ENCODE data around the gene ZBTB34.

The ZBTB34 gene

GRCh38 chr9:126847051-126847450 is 13.4 kb upstream of the ZBTB34 start:
- H3K9me3 ChIP-seq (ENCODE audit: control insufficient read depth, low read depth, low read length): no peaks in the 10 kb centered on the region
- no peaks in the 10 kb centered on the region for H3K4me1 ChIP-seq (ENCODE audit: control insufficient read depth, low read depth, low read length)
- no peak overlapping the region for H3K4me3 ChIP-seq (ENCODE audit: low read length)
- no peak overlapping the region for H3K9ac ChIP-seq (ENCODE audit: low read length)
- H3K27me3 ChIP-seq (ENCODE audit: control insufficient read depth, insufficient read depth, low read length): no peaks in the 10 kb centered on the region
- no peaks in the 10 kb centered on the region for H3K36me3 ChIP-seq (ENCODE audit: control insufficient read depth, low read depth, low read length)
- no peak overlapping the region for H3K27ac ChIP-seq (ENCODE audit: low read length)

GRCh38 chr9:126849591-126850225 is 10.7 kb upstream of the ZBTB34 start:
- Histone ChIP-seq H3K27me3 (ENCODE audit: control insufficient read depth, insufficient read depth, low read length) (no peaks in the 10 kb centered on the region), H3K4me3 (ENCODE audit: low read length) (no peak overlapping the region), H3K9ac (ENCODE audit: low read length) (no peak overlapping the region), H3K9me3 (ENCODE audit: control insufficient read depth, low read depth, low read length) (no peaks in the 10 kb centered on the region), H3K4me1 (ENCODE audit: control insufficient read depth, low read depth, low read length) (no peaks in the 10 kb centered on the region), H3K27ac (ENCODE audit: low read length) (no peak overlapping the region), H3K36me3 (ENCODE audit: control insufficient read depth, low read depth, low read length) (no peaks in the 10 kb centered on the region)

GRCh38 chr9:126851286-126851880 is 9.1 kb upstream of the ZBTB34 start:
- no peak overlapping the region for H3K4me3 ChIP-seq (ENCODE audit: low read length)
- H3K4me1 ChIP-seq (ENCODE audit: control insufficient read depth, low read depth, low read length): peaks cover 6% of the 10 kb centered on the region
- H3K9ac ChIP-seq (ENCODE audit: low read length): no peak overlapping the region
- H3K27me3 ChIP-seq (ENCODE audit: control insufficient read depth, insufficient read depth, low read length): no peaks in the 10 kb centered on the region
- H3K36me3 ChIP-seq (ENCODE audit: control insufficient read depth, low read depth, low read length): no peaks in the 10 kb centered on the region
- no peaks in the 10 kb centered on the region for H3K9me3 ChIP-seq (ENCODE audit: control insufficient read depth, low read depth, low read length)
- no peak overlapping the region for H3K27ac ChIP-seq (ENCODE audit: low read length)

GRCh38 chr9:126852086-126852688 is 8.3 kb upstream of the ZBTB34 start:
- H3K9me3 ChIP-seq (ENCODE audit: control insufficient read depth, low read depth, low read length): no peaks in the 10 kb centered on the region
- no peaks in the 10 kb centered on the region for H3K27me3 ChIP-seq (ENCODE audit: control insufficient read depth, insufficient read depth, low read length)
- no peak overlapping the region for H3K27ac ChIP-seq (ENCODE audit: low read length)
- no peaks in the 10 kb centered on the region for H3K36me3 ChIP-seq (ENCODE audit: control insufficient read depth, low read depth, low read length)
- H3K9ac ChIP-seq (ENCODE audit: low read length): no peak overlapping the region
- peaks cover 6% of the 10 kb centered on the region for H3K4me1 ChIP-seq (ENCODE audit: control insufficient read depth, low read depth, low read length)
- no peak overlapping the region for H3K4me3 ChIP-seq (ENCODE audit: low read length)

- H3K4me1 ChIP-seq (ENCODE audit: control insufficient read depth, low read depth, low read length): peaks cover 6% of the 10 kb centered on the region
- H3K9me3 ChIP-seq (ENCODE audit: control insufficient read depth, low read depth, low read length): no peaks in the 10 kb centered on the region
- no peak overlapping the region for H3K9ac ChIP-seq (ENCODE audit: low read length)
- no peak overlapping the region for H3K4me3 ChIP-seq (ENCODE audit: low read length)
- no peak overlapping the region for H3K27ac ChIP-seq (ENCODE audit: low read length)
- H3K36me3 ChIP-seq (ENCODE audit: control insufficient read depth, low read depth, low read length): no peaks in the 10 kb centered on the region
- H3K27me3 ChIP-seq (ENCODE audit: control insufficient read depth, insufficient read depth, low read length): peaks cover under 1% of the 10 kb centered on the region
These were observed 6.8 kb upstream of the ZBTB34 start for GRCh38 chr9:126853667-126854066.

- H3K27me3 ChIP-seq (ENCODE audit: control insufficient read depth, insufficient read depth, low read length): peaks cover 9% of the 10 kb centered on the region
- no peak overlapping the region for H3K27ac ChIP-seq (ENCODE audit: low read length)
- no peak overlapping the region for H3K4me3 ChIP-seq (ENCODE audit: low read length)
- H3K9ac ChIP-seq (ENCODE audit: low read length): no peak overlapping the region
- no peaks in the 10 kb centered on the region for H3K36me3 ChIP-seq (ENCODE audit: control insufficient read depth, low read depth, low read length)
- H3K4me1 ChIP-seq (ENCODE audit: control insufficient read depth, low read depth, low read length): peaks cover 6% of the 10 kb centered on the region
- no peaks in the 10 kb centered on the region for H3K9me3 ChIP-seq (ENCODE audit: control insufficient read depth, low read depth, low read length)
These were observed 5.7 kb upstream of the ZBTB34 start for GRCh38 chr9:126854734-126855133.

GRCh38 chr9:126856326-126856877 is 4.0 kb upstream of the ZBTB34 start:
- Histone ChIP-seq H3K4me1 (ENCODE audit: control insufficient read depth, low read depth, low read length) (peaks cover 7% of the 10 kb centered on the region), H3K4me3 (ENCODE audit: low read length) (no peak overlapping the region), H3K36me3 (ENCODE audit: control insufficient read depth, low read depth, low read length) (no peaks in the 10 kb centered on the region), H3K9ac (ENCODE audit: low read length) (no peak overlapping the region), H3K27ac (ENCODE audit: low read length) (no peak overlapping the region), H3K9me3 (ENCODE audit: control insufficient read depth, low read depth, low read length) (no peaks in the 10 kb centered on the region), H3K27me3 (ENCODE audit: control insufficient read depth, insufficient read depth, low read length) (peaks cover 9% of the 10 kb centered on the region)

GRCh38 chr9:126857261-126857960 is 3.0 kb upstream of the ZBTB34 start:
- H3K4me3 ChIP-seq (ENCODE audit: low read length): no peak overlapping the region
- H3K27me3 ChIP-seq (ENCODE audit: control insufficient read depth, insufficient read depth, low read length): peaks cover 9% of the 10 kb centered on the region
- H3K4me1 ChIP-seq (ENCODE audit: control insufficient read depth, low read depth, low read length): peaks cover 17% of the 10 kb centered on the region
- H3K9ac ChIP-seq (ENCODE audit: low read length): no peak overlapping the region
- no peak overlapping the region for H3K27ac ChIP-seq (ENCODE audit: low read length)
- H3K36me3 ChIP-seq (ENCODE audit: control insufficient read depth, low read depth, low read length): no peaks in the 10 kb centered on the region
- no peaks in the 10 kb centered on the region for H3K9me3 ChIP-seq (ENCODE audit: control insufficient read depth, low read depth, low read length)

GRCh38 chr9:126859111-126859510 is 1.3 kb upstream of the ZBTB34 start:
- peaks cover 9% of the 10 kb centered on the region for H3K27me3 ChIP-seq (ENCODE audit: control insufficient read depth, insufficient read depth, low read length)
- H3K27ac ChIP-seq (ENCODE audit: low read length): no peak overlapping the region
- H3K4me1 ChIP-seq (ENCODE audit: control insufficient read depth, low read depth, low read length): peaks cover 25% of the 10 kb centered on the region
- no peaks in the 10 kb centered on the region for H3K9me3 ChIP-seq (ENCODE audit: control insufficient read depth, low read depth, low read length)
- peaks cover 5% of the 10 kb centered on the region for H3K36me3 ChIP-seq (ENCODE audit: control insufficient read depth, low read depth, low read length)
- no peak overlapping the region for H3K4me3 ChIP-seq (ENCODE audit: low read length)
- no peak overlapping the region for H3K9ac ChIP-seq (ENCODE audit: low read length)

- Histone ChIP-seq H3K27me3 (ENCODE audit: control insufficient read depth, insufficient read depth, low read length) (peaks cover 9% of the 10 kb centered on the region), H3K4me3 (ENCODE audit: low read length) (peak overlapping the region; percentile 72), H3K27ac (ENCODE audit: low read length) (no peak overlapping the region)
These were observed 473 bp downstream of the ZBTB34 start for GRCh38 chr9:126860757-126861466.

GRCh38 chr9:126861707-126862103 is 1.3 kb downstream of the ZBTB34 start:
- Histone ChIP-seq H3K9ac (ENCODE audit: low read length) (peak overlapping the region; percentile 1), H3K36me3 (ENCODE audit: control insufficient read depth, low read depth, low read length) (peaks cover 17% of the 10 kb centered on the region), H3K9me3 (ENCODE audit: control insufficient read depth, low read depth, low read length) (no peaks in the 10 kb centered on the region), H3K27ac (ENCODE audit: low read length) (no peak overlapping the region), H3K4me1 (ENCODE audit: control insufficient read depth, low read depth, low read length) (peaks cover 19% of the 10 kb centered on the region), H3K4me3 (ENCODE audit: low read length) (peak overlapping the region; percentile 72), H3K27me3 (ENCODE audit: control insufficient read depth, insufficient read depth, low read length) (peaks cover 9% of the 10 kb centered on the region)

More at GRCh38 chr9:126860757-126861466, 473 bp downstream of the ZBTB34 start:
- Histone ChIP-seq H3K4me1 (ENCODE audit: control insufficient read depth, low read depth, low read length) (peaks cover 24% of the 10 kb centered on the region), H3K36me3 (ENCODE audit: control insufficient read depth, low read depth, low read length) (peaks cover 17% of the 10 kb centered on the region), H3K9ac (ENCODE audit: low read length) (peak overlapping the region; percentile 1), H3K9me3 (ENCODE audit: control insufficient read depth, low read depth, low read length) (no peaks in the 10 kb centered on the region)

Measured in iPS-18a (cell line).